Esophagus muscularis mucosa (tissue), 4 donors: ENCODE data around the gene PLEKHM2. TPM values are rescaled to one million over a fixed set of nuclear protein-coding genes. Genes with fewer than 3 reads are reported as not detected.

Source experiments
- DNase-seq: peaks from one replicate; pipeline ENCODE4 v3.0.0-alpha.2; 2017; ENCODE audit errors: extremely low spot score
- H3K27ac ChIP-seq, 4 donors: fragments of 200-600 bp; sonication (generic); replicated peaks in 1 of 4; 1 replicate in 3 of 4; 2 replicates in 1 of 4; pipeline ENCODE4 v1.5.1; 2016 to 2019; ENCODE audit warnings: mild to moderate bottlenecking in 1 of 4
- H3K27me3 ChIP-seq, 4 donors: fragments of 200-600 bp; sonication (generic); one replicate each; pipeline versions ENCODE4 v1.5.1 to v1.6.0; 2016 to 2019
- H3K36me3 ChIP-seq, 4 donors: fragments of 200-600 bp; sonication (generic); one replicate each; pipeline ENCODE4 v1.5.1; 2016 to 2019
- H3K4me1 ChIP-seq, 4 donors: fragments of 200-600 bp; sonication (generic); one replicate each; pipeline ENCODE4 v1.5.1; 2016 to 2019
- H3K4me3 ChIP-seq, 4 donors: fragments of 200-600 bp; sonication (generic); 1 replicate in 2 of 4; 2 replicates in 2 of 4; pipeline ENCODE4 v1.5.1; 2016 to 2019; ENCODE audit warnings: mild to moderate bottlenecking in 4 of 4, moderate library complexity in 1 of 4
- H3K9me3 ChIP-seq, 4 donors: fragments of 200-600 bp; sonication (generic); 1 replicate in 3 of 4; 2 replicates in 1 of 4; pipeline ENCODE4 v1.5.1; 2016 to 2019
- EP300 ChIP-seq: sonication (generic); formaldehyde crosslinking; IDR thresholded peaks from one replicate; pipeline ENCODE4 v1.6.1; 2017; ENCODE audit warnings: antibody characterized with exemption
- POLR2A ChIP-seq: fragments of 450-650 bp; IDR thresholded peaks from one replicate; pipeline ENCODE4 v1.6.1; 2017; ENCODE audit warnings: antibody characterized with exemption, moderate library complexity, mild to moderate bottlenecking, low read depth
- POLR2AphosphoS5 ChIP-seq, 2 donors: sonication (generic); formaldehyde crosslinking; IDR thresholded peaks; one replicate each; pipeline ENCODE4 v1.6.1; 2017; ENCODE audit warnings: antibody characterized with exemption in 2 of 2
- WGBS: methylation state at CpG from one replicate; pipeline ENCODE4 v1.1.5; 2018; 5-methylcytosine and 5-hydroxymethylcytosine counted together
- intact Hi-C: fragments of 100-400 bp; cut with DNase I; formaldehyde crosslinking; loops from one replicate; pipeline ENCODE4 v1.15.1; 2023
- total RNA-seq, 4 donors: library from RNA; depleted of rRNA; stranded (reverse); fragments of >200 nt; gene quantifications; one replicate each; pipeline versions ENCODE4 v1.1.0 to v1.2.1, GENCODE V29; 2016
- TF ChIP-seq, protein P1 (sequence below), 3 experiments: fragments of 200-600 bp in 2 of 3; fragments of 450-650 bp in 1 of 3; sonication (generic) in 2 of 3; IDR thresholded peaks; one replicate each; pipeline ENCODE4 v1.5.1; 2017 to 2019; ENCODE audit warnings: antibody characterized with exemption in 3 of 3, mild to moderate bottlenecking in 2 of 3, moderate library complexity in 1 of 3

The PLEKHM2 gene
- total RNA-seq, 4 donors from 2014 or later: 44.4 to 68.2 (median 55.2) TPM

DNA sequence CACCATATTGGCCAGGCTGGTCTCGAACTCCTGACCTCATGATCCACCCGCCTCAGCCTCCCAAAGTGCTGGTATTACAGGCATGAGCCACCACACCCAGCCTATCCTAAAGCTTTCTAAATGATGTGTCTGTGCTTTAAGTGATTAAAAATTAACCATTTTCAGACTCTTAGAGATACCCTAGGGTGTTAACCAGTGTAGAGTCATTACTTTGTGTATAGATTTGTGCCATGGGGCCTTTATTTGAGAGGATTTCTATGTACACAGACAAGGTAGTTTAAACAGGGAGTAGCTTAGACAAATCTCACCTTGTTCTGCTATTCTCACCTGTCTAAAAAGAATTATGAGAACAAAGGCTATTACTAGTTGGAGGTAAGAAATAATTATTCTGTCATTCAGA, 12.7 kb upstream of the PLEKHM2 start:
- intact Hi-C loops: no loop called here
- H3K4me3 ChIP-seq: no peak overlapping the region
- no peak for TF ChIP-seq POLR2A
- no peak for TF ChIP-seq POLR2AphosphoS5 (IDR thresholded peaks at IDR 0.05)
- no peak overlapping the region for H3K27ac ChIP-seq
- no peaks in the 10 kb centered on the region for H3K9me3 ChIP-seq
- H3K27me3 ChIP-seq: no peaks in the 10 kb centered on the region
- WGBS: 95% methylated on average over 2 of the region's 2 CpGs
- H3K36me3 ChIP-seq: no peaks in the 10 kb centered on the region
- no peak for DNase-seq
- peaks cover 0 to 8% (median 0%) of the 10 kb centered on the region in 4 donors for H3K4me1 ChIP-seq

DNA sequence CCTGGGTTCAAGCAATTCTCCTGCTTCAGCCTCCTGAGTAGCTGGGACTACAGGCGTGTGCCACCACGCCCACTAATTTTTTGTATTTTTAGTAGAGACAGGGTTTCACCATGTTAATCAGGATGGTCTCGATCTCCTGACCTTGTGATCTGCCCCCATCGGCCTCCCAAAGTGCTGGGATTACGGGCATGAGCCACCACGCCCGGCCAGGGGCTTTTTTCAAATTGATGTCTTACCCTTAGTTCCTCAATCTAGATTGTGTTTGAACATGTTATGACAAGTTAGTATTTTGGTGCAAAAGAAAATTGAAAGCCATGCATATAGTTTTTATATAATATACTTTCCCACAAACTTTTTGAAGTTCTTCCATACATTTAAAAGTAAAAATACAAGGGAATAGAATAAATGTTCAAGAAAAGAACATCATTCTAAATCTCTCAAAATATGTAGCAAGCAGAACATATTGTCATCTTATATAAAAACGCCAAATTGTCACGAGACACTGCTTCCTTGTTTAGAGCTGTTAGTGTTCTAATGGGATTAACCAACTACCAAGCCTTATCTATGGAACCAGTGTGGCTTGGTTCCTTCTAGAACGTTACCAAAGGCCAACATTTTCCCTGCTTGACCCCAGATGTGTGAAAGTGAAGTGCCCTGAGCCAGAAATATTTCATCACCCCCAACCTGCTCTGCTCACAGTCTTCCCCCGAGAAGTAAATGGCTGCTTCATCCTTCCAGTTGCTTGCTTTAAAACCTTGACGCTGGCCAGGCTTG, 9.5 kb upstream of the PLEKHM2 start:
- DNase-seq: no peak
- H3K27me3 ChIP-seq: no peaks in the 10 kb centered on the region
- no peaks in the 10 kb centered on the region for H3K4me1 ChIP-seq
- H3K36me3 ChIP-seq: no peaks in the 10 kb centered on the region
- no peak overlapping the region for H3K27ac ChIP-seq
- no peaks in the 10 kb centered on the region for H3K9me3 ChIP-seq
- H3K4me3 ChIP-seq: no peak overlapping the region
- TF ChIP-seq EP300 (no peak), POLR2A (no peak), POLR2AphosphoS5 (IDR thresholded peaks at IDR 0.05) (no peak)
- TF ChIP-seq, protein P1, sequence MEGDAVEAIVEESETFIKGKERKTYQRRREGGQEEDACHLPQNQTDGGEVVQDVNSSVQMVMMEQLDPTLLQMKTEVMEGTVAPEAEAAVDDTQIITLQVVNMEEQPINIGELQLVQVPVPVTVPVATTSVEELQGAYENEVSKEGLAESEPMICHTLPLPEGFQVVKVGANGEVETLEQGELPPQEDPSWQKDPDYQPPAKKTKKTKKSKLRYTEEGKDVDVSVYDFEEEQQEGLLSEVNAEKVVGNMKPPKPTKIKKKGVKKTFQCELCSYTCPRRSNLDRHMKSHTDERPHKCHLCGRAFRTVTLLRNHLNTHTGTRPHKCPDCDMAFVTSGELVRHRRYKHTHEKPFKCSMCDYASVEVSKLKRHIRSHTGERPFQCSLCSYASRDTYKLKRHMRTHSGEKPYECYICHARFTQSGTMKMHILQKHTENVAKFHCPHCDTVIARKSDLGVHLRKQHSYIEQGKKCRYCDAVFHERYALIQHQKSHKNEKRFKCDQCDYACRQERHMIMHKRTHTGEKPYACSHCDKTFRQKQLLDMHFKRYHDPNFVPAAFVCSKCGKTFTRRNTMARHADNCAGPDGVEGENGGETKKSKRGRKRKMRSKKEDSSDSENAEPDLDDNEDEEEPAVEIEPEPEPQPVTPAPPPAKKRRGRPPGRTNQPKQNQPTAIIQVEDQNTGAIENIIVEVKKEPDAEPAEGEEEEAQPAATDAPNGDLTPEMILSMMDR (IDR thresholded peaks at IDR 0.05): no peak
- intact Hi-C loops: no loop called here
- WGBS: 85% methylated on average over 12 of the region's 12 CpGs

DNA sequence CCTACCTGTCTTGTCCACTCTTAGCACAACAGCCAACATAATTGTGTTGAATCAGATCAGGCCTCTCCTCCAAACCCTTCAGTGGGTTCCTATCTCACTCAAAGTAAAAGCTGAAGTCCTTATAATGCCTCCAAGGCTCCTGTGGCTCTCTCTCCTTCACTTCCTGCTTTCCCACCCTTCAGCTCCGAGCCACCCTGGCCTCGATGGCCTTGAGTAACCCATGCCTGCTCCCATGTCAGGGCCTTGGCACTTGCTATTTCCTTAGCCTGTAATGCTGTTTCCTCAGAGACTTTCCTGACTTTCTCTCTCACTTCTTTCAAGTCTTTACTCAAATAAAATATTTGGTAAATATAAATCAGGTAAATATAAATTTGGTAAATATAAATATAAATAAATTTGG, 8.1 kb upstream of the PLEKHM2 start:
- Histone ChIP-seq H3K9me3 (no peaks in the 10 kb centered on the region), H3K27ac (no peak overlapping the region), H3K4me3 (no peak overlapping the region), H3K4me1 (peaks cover 0 to 2% (median under 1%) of the 10 kb centered on the region in 4 donors), H3K36me3 (no peaks in the 10 kb centered on the region), H3K27me3 (no peaks in the 10 kb centered on the region)
- 50% methylated on average over 2 of the region's 2 CpGs for WGBS
- TF ChIP-seq POLR2A: no peak
- TF ChIP-seq POLR2AphosphoS5 (IDR thresholded peaks at IDR 0.05): no peak
- TF ChIP-seq, protein P1 (IDR thresholded peaks at IDR 0.05): no peak
- no peak for TF ChIP-seq EP300
- DNase-seq: no peak
- intact Hi-C loops: no loop called here

DNA sequence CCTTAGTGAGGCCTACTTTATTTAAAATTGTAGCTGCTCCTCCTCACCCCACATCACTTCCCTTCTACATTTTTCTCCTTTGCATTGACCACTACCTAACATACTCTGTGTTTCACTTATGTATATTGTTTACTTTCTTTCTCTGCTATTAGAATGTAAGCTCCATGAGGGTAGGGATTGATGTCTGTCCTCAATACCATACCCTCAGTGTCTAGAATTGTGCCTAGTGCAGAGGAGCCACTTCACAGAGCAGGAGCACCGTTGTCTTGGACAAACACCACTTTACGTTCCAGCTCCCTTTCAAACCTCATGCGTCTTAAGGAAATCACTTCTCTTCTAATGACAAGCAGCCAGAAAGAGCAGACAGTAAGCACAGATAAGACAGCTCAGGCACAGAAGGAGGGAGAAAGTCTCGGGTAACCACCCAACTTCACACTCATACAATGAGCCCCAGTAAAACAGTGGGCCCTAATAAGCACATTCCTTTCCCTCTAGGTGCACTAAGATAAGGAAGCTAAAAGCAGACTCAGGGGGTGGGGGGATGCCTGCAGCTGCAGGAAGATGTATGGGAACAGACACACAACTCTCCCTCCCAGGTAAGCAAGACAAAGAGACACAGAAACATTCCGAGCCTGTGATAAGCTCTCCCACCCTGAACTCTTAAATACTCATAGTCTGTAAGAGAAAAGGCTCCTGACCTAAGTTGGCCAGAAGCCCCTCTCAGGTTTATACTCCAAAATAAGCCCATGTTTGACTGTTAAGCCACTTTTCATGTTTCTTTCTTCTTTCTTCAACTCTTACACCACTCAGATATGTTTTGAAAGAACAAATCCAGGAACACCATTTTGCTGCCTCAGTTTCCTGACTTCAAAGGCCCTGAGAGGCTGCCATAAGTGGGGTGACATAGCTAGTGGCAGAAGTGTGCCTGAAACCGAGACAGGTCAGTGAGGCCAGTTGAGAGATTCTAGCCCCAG, 7.1 kb upstream of the PLEKHM2 start:
- H3K9me3 ChIP-seq: no peaks in the 10 kb centered on the region
- no peak for DNase-seq
- H3K36me3 ChIP-seq: no peaks in the 10 kb centered on the region
- intact Hi-C loops: no loop called here
- TF ChIP-seq, protein P1 (IDR thresholded peaks at IDR 0.05): no peak
- TF ChIP-seq POLR2AphosphoS5 (IDR thresholded peaks at IDR 0.05) (no peak), POLR2A (no peak), EP300 (no peak)
- no peak overlapping the region for H3K27ac ChIP-seq
- 94% methylated on average over 6 of the region's 6 CpGs for WGBS
- peaks cover 0 to 10% (median 2%) of the 10 kb centered on the region in 4 donors for H3K4me1 ChIP-seq
- H3K27me3 ChIP-seq: no peaks in the 10 kb centered on the region
- H3K4me3 ChIP-seq: no peak overlapping the region

DNA sequence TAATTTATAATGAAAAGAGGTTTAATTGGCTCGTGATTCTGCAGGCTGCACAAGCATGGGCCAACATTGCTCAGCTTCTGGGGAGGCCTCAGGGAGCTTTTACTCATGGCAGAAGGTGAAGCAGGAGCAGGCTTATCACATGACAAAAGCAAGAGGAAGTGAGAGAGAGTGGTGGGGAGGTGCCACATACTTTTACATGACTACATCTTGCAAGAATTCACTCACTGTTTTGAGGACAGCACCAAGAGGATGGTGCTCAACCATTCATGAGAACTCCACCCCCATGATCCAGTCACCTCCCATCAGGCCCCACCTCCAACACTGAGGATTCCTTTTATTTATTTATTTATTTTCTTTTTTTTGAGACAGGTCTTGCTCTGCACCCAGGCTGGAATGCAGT, 5.5 kb upstream of the PLEKHM2 start:
- 100% methylated on average over 1 of the region's 1 CpG for WGBS
- DNase-seq: no peak
- Histone ChIP-seq H3K27me3 (no peaks in the 10 kb centered on the region), H3K4me3 (no peak overlapping the region), H3K27ac (no peak overlapping the region), H3K4me1 (peaks cover 7 to 17% (median 9%) of the 10 kb centered on the region in 4 donors), H3K9me3 (no peaks in the 10 kb centered on the region), H3K36me3 (no peaks in the 10 kb centered on the region)
- intact Hi-C loops: no loop called here
- TF ChIP-seq, protein P1 (IDR thresholded peaks at IDR 0.05): no peak
- TF ChIP-seq POLR2AphosphoS5 (IDR thresholded peaks at IDR 0.05) (no peak), POLR2A (no peak), EP300 (no peak)
